Tongue (tissue), 2 donors: ENCODE results near the gene SHTN1. TPM values are rescaled to one million over a fixed set of nuclear protein-coding genes. Genes with fewer than 3 reads are reported as not detected.
A peak's percentile ranks its signal among the peaks of the same experiment; 100 is the strongest.

ENCODE experiments used
- DNase-seq: peaks from one replicate; pipeline ENCODE4 v3.0.0-alpha.2; 2015
- total RNA-seq: library from RNA; depleted of rRNA; stranded (reverse); fragments of >200 nt; gene quantifications from one replicate; pipeline ENCODE4 v1.2.3, GENCODE V29; 2014

SHTN1 gene
- total RNA-seq, 1 donor from 2014 or later = 6.4 TPM

DNA sequence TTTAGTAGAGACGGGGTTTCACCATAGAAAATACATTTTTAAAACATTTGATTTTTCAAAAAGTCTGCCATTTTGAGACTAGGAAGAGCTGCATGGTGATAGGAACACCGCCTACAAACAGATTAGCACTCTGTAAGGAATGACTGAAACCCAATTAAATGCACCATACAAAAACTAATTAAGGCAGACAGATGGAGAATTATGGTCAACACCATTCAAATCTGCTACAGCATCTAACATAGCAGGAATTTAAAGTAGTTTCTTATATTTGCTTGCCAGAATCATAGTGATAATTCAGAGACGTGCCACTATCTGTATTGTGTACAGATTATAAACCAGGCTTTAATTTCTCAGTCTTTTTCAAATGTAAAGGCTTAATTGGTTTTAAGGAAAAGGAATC is 87.5 kb downstream of the SHTN1 start:
- DNase-seq = no peak

DNA sequence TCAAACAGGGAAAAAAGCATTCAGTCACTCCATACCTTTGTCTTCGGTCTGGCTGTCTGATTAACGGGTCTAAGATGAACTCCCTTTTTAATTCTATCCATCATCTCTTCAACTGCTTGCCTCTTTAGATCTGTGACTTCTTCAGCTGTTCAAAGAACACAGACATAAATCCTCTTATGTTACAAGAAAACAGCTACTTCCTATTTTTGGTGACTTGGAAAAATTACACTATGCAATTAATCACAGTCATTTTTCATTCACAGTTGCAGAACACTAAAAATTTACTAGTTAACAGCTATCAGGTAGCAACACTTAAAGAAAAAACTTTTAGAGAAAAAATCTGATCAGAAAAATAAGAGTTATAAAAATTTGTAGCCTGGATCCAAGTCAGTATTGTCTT is 89.6 kb downstream of the SHTN1 start:
- peak; percentile 15 for DNase-seq

DNA sequence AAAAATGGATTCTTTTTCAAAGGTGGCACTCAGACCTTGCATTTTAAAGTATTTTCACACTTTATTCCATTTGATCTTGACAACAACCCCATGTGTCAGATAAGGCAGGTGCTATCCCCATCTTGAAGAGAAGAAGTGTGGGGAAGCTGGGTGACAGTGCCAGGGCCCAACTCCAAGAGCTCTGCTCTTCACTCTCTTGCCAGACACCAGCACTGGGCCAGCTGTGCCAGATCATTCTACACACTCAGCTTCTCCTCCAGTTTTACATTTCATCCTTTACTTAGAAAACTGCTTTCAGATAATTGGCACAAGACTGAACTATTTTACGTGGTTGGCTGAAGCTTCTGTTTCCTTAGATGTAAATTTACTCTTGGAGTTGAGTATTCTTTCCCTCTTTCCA is 91.3 kb downstream of the SHTN1 start:
- peak; percentile 82 for DNase-seq

DNA sequence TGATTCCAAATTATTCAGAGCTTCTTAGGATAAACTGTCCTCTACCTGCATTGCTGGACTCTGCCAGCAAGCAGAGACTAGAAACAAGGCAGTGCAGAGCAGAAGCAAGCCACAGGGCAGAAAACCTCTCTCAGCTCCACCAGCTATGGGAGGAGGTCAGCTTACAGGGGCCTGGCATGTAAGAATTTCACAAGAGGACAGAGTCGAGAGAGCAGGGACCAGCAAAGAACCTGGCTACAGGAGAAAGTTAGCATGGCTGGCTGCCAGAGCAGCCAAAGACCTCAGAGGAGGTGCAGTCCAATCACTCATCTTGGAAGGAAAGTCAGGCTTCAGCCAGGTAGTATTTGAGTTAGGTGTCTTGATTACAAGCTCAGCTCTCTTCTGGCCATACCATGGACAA is 92.8 kb downstream of the SHTN1 start:
- DNase-seq = peak; percentile 18

DNA sequence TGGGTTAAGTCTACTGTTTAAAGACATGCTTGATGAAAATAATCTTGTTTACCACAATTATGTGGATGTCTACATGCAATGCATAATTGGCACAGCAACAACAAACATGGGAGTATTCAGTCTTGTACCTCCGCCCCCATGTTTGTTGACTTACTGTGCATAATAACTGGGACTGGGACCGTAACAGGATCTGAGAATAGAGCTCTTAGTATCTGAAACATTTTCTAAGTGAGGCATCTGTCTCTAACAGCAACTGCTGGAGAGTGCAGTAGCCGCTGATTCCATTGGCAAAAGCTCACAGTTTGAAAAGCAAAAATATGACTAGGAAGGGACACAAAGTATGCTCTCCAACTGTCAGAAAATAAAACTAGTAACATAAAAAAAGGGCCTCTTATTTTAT is 94.1 kb downstream of the SHTN1 start:
- peak; percentile 64 for DNase-seq

DNA sequence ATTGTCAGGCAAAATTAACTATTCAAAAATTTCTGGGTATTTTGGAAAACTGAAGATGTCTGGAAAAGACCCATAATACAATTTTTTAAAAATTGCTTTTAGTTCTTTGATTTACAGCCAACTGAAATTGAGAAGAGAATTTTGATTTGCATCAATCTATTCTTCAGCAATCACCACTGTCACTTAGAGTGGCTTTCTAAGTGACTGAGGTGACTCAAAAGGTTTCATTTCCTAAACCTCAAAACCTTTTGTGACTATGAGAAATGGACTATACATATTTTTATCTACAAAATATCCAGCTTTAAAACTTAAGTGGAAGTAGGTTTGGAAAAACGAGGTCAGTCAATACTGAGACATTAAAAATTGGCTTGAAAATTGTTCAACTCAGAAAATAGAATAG is 95.7 kb downstream of the SHTN1 start:
- no peak for DNase-seq

DNA sequence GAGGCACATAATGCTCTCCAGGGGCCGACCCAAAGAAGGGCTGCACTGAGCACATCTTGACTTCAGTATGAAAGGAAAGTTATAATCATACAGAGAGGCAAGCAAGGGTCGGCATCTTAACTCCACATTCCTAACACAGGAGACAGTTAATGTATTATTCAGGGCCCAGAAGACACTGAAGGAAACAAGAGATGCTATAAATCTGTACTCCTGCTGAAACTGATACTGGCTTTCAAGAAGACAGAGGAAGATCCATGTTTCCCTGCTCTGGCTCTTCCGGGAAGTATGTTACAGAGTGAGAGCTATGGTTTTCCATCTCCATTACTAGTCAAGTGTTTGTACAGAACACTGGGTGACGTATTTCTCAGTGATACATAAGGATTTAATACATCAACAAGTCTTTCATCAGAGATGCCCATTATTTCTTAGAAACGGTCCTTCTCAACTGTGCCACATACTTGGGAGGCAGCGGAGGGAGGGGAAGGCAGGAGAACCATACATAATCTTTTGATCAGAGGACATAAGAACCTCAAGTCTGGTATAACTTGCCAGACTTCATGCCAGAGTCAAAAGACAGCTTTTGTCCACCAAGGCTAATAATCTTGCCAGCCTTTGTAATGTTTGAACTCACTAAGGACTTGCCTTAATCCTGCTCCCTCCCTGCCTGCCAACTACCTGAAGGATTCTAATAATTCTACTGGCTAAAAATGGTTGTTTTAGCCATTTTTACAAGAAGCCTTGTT is 97.6 kb downstream of the SHTN1 start:
- no peak for DNase-seq

DNA sequence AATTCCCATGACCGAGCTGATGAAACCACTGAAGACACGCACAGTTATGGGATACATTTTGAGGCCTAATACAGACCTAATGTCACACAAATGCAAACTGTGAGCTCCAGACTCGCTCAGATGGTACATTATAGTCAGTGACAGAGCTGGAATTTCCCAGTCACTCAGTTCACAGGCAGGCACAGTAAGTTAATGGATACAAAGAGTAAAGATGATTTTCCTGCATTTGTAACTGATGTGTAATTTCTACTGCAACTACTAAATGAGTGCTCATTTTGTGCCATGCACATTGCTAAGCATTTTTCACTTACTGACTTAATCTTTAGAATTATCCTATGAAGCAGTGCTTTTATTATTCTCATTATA is 99.2 kb downstream of the SHTN1 start:
- no peak for DNase-seq

DNA sequence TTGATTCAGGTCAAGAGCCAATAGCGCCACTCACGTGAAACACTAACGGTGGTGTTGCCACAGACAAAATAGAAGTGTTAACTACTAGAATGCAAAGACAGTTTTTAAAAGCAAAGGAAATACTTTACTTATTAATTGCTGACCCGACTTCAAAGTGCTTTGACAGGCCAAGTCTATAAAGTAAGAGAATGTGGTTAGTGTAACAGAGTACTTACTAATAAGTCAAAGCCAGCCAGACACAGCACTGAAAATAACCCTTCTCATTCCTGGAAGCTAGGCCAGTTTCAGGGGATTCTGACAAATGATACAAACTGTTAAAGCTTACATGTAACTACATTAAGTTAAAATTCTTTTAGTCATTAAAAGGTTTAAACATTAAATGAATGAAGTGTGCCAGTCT is 105.4 kb downstream of the SHTN1 start:
- DNase-seq = no peak

DNA sequence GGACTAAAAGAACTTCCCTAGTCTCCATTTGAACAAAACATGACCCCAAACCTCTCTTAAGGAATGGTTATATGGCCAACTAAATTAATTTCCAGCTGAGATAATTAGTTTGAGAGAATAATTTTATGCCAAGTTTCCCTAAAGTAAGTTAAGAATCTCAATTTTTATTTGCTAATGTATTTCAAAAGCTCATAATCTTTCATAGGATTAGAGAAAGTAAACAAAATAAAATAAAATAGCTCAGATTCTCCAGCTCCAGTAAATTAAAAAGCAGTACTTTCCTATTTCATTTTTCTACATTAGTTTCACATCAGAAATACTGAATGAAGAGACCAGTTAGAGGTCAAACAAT is 111.3 kb downstream of the SHTN1 start:
- DNase-seq = no peak

DNA sequence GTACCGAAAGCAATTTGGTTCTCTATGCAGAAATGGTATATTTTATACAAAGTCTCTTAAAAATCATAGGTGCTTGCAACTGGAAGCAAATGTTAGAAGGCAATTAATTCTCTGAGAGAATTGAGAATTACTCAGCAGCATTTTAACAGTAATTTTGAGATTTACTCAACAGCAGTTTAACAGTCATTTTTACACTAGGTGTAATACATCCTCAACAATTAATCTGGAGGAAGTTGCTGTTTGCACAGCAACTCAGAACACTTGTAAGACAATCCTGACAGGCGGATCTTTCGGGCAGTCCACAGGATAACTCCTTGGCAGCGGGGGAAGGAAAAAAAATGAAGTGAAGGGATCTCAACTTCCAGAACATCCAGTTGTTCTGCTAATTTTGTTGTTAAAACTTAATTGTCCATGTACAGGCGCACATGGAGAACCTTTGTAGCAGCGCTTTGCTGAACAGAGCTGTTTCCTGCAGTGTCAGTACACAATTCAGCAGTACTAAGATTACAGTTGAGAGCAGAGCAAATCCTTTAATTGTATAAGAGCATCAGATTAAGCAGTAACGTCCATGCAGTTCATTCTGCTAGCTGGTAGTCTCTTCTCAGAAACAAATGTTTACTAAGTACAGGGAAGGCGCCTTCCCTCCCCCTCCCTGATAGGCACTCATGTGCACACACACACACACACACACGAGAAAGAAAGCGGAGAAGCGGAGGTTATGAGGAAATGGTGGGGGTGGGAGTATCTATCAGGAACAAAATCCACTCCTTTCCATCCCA is 111.9 kb downstream of the SHTN1 start:
- peak; percentile 58 for DNase-seq

DNA sequence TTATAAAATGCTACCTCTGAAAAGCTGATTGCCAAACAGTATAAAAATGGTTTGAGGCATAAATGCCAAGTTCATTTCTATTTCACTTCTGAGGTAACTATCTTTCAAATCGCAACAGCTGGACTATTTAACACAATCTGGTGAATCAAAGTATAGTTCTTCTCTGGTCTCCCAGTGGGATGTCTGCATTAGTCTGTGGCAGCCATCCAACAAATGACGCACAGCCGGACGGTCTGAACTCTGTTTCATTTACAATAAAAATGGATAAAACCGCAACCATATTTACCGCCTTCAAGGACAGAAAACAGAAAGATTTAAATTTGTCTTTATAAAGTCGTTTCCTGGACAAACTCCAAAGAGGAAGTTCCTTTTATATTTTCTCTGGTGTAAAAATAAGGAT is 113.8 kb downstream of the SHTN1 start:
- DNase-seq = peak; percentile 93

DNA sequence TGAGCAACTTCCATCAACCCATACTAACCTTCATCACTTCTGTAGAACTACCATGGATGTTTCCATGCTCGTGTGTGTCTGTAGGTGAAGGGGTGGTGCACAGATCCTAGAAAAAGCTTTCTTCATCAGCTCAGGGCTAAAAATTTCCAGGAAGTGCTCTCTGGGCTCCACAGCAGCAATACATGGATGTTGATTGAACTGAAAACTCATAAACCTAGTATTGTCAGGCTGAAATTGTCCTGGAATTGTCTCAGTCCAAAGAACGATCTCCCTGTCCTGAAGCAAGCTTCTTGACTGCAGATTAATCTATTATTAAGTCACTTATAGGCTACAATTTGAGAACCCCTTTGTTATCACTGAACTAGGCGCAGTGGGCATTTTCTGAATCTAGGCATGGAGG is 115.9 kb downstream of the SHTN1 start:
- no peak for DNase-seq

DNA sequence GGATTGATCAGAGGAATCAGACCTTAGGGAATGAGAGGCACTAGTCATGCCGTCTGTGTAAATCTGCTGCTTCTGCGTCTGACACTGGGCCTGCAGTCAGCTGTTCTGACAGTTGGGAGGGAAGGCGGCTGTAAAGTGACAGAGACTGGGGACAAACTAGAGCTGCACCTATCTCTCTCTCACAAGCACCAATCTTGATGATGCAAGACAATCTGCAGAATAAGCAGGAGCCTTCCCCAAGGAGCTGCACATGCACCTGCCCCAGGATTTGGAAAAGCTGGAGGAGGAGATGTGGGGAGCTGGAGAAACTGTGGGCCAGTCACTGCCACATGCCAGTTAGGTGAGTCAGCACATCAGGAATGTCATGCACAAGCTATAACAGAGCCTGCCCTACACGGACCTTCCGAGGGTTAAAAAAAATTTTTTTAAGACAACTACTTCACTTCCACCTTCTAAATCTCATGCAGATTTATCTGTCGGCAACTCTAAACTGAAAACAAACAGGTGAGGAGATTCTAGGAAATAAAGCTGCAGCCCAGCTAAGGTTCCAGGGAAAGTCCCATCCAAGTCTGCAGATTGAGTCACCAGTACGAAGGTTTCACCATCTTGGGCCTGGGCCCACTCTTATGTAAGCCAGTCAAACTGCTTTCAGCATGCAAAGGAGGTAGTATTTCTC is 116.5 kb downstream of the SHTN1 start:
- peak; percentile 39 for DNase-seq

DNA sequence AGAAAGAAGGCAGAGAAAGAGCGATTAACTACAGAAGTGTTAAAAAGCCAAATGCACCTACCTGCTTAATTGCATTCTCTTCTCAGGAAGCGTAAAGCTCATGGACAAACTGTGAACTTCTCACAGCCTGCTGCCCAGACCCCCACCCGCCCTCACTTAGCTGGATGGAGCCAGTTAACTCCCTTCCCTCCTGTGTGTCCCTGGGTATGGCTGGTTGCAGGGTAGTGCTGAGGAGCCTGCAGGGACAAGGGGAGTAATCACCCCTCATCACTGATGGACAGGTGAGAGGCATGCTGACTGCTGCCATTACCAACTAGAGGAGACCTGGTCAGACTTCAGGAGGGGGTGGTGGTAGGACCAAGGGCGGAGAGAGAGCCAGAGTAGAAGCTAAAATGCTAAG is 118.2 kb downstream of the SHTN1 start:
- no peak for DNase-seq

DNA sequence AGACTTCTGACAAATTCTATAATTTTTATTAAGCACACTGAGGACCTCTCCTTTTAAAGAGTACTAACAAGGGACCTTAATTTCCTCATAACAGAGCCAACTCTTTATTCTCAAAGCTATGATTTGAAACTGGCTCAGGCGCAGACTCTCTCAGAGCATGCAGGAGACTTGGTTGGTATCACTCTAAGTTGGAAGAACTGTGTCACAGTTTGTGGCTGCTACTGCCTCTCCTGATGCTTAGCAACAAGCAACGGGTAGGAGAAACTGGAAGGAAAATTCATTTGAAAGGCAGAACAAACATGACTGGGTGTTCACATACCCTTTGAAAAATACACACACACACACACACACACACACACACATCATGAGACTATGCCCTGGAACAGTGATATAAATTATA is 122.3 kb downstream of the SHTN1 start:
- DNase-seq = no peak

DNA sequence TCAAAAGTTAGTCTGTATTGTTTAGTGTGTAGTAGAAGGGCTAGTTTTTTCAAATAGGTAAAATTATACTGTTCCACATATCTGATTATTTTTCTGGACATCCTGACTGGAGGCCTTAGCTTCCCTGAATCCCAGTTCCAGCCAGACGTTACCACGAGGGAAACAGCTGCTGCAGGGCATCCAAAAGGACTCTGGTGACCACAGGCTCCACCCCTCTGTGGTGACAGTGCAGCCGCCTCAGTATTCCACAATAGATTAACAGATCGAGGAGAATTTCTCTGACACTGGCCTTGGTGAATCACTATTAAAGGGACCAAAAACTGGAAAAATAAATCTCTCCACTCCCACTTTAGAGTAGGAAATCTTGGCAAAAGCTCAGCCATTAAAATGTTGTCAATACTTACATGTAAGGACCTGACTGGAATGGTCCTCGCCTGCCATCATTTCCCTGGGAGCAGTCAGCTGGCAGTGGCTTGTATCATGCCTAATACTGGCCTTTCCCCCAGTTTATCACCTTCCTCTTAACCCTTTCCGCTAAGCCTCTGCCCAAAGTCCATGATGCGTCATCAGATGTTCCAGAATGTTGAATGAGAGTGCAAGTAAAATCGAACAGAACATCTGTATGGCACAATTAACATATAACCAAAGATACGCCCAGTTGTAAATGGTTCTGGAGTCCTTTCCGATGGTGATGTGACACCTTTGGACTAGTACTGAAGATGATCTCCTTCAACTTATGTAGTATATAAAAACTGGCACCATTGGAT is 124.1 kb downstream of the SHTN1 start:
- peak; percentile 54 for DNase-seq

DNA sequence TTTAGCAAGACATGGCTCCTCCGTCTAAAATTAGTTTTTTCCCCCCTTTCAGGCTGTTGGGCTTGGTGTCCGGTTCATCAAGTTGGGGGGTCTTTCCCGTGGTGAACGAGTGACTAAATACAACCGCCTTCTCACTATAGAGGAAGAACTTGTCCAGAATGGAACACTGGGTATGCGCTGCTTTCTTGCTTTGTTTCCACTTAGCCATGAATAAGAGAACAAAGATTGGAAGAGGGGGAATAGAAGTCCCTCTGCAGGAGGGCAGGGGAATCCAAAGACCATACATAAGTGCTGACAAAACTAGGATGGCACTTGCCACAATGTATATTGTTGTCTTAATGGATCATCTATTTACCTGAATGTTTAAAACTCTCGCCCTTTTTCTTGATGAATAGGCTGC is 125.2 kb downstream of the SHTN1 start:
- no peak for DNase-seq

DNA sequence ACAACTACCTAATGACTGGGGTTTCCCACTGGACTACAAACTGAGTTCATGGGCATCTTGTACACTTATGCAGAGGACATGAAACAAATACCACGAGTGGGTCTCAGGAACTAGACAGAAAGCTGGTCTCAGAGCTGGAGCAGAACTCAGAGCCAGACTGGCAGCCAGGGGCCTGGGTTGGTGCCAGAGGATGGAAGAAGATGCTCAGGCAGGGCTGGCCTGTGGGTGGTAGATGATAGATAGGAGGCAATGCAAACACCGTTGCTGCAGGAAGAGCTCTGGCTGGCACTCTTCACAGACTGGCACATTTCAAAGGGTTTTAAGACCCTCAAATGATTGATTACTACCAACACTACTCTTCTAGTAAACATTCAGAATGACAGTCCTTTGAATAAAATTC is 126.9 kb downstream of the SHTN1 start:
- DNase-seq = no peak

DNA sequence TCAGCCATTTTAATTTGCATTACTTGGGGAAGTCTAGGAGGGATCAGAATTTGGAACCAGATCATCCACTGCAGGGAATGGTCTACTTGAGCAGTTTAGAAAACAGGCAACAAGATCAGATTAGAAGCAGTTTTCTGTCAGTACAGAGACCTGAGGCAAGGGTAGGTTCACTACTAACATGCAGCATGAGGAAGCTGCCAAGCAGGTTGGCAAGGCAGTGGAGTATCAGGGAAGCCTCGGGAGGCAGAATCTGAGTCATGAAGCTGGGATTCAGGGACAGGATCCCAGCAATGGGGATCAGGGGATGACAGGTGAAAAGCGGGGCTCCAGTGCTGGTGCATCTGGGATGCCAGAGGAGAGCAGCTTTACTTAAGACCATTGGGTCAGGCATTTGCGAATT is 127.6 kb downstream of the SHTN1 start:
- DNase-seq = no peak

DNA sequence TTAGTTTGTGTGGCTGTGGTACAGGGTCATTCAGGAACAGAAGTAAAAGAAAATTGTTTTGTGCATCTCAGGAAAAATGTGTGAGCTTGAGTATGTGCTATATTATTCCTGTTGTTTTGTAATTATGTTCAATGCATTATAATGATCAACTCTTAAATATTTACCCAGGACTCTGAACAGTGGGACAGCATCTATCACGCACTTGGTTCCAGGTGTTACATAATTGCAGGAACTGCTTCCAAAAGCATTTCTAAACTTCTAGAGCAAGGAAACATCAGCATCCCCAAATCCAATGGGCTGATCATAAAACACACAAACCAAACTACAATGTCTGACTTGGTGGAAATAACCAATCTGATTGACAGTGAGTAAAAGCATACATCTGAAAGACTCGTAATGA is 129.1 kb downstream of the SHTN1 start:
- DNase-seq = no peak

DNA sequence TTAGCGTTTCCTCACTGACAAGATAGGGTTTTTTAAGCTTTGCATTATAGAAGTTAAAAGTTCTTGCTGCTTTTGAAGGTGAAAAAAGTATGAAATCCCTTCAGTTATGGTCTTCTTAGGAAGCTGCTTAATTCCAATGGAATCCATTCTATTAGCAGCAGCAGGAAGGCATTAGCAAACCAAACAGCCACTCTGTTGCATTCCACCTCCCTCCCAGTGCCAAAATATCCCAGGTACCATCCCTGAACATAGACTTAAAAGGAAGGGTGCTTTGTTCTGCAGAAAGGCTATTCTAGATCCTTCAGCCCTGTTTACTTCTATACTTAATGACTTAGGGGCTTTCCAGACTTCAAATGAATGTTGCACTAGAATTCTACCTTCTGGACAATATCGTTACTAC is 131.9 kb downstream of the SHTN1 start:
- DNase-seq = no peak

DNA sequence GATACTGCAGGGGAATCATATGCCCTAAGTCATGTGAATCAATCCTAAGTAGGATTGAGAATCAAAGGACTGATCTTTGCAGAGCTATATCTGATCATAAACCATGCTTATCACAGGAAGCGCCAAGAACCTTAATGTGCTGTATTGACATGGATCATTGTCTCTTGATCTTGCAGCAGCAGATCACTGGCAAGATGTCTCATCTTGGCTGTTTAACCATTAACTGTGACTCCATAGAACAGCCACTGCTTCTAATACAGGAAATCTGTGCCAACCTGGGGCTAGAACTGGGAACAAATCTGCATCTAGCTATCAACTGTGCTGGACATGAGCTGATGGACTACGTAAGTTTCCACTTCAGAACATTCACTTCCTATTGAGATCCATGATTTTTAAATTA is 134.0 kb downstream of the SHTN1 start:
- DNase-seq = no peak
